Activated T-cell treated with anti-CD3 and anti-CD28 coated beads for 24 hours (primary cell): ENCODE measurements around the gene DNAAF8.
A peak's percentile ranks its signal among the peaks of the same experiment; 100 is the strongest.

Experiments used
- DNase-seq: peaks from one replicate; pipeline ENCODE4 v3.0.0-alpha.2; 2020; ENCODE audit warnings: low read depth

The DNAAF8 gene

GRCh38 chr16:4753227-4753626, 18.9 kb downstream of the DNAAF8 start:
- no peak for DNase-seq

GRCh38 chr16:4754865-4755264, 20.5 kb downstream of the DNAAF8 start:
- no peak for DNase-seq

DNA sequence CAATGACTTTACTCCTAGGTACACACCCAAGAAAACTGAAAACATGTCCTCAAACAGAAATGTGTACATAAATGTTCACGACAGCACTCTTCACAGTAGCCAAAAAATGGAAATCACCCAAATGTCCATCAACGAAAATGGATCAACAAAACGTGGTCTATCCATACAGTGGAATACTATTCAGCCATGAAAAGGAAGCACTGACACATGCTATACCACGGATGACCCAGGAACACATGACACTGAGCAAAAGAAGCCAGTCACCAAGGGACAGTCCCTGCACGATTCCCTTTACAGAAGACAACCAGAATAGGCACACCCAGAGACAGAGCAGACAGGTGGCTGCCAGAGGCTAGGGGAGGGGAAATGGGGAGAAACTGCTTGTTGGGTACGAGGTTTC, 21.4 kb downstream of the DNAAF8 start:
- DNase-seq, result no peak

DNA sequence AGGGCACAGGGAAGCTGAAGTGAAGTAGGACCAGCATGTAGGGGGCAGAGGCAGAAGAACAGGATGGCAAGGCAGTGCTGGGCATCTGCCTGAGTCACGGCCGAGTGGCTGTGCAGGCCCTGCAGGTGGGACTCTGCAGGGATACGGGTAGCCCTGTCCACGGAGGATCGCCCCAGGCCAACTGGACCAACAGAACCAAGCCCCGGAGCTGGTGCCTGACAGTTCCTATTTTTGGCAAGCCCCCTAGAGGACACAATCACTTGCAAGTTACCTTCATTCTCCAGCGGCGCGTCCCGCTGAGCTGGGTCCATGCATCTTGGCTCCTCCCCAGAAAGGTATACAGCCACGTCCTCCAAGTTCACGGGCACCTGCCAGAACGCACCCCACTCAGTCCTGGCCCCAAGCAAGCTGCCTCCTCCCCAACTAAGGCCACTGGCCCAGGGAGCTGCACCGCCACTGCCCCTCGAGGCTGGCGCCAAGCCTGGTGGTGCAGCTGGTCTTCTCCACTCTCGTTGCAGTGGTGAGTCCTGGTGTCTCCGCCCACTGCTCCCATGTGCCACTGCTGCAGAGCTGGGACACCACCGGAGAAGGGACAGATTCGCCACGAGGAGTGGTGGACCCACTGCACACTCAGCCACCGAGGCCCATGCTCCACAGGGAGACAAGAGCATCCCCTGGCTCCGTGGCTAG, 26.0 kb downstream of the DNAAF8 start:
- DNase-seq, result no peak

DNA sequence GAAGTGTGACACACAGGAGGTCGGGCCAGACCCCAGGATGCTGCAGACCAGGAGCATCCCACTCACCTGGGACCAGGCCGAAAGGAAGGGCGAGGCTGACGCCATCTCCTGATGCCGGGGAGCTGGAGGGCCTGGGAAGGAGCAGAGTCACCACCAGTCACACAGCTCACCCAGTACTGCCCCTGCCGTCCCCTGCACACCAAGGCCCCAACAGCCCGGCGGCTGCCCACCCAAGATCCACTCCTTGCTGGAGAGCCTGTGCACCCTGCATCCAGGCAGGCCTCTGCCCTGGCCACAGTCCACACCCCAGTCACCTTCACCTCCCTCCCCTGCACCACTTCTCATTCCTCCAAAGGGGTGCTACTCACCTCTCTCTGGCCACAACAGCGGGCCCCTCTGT, 27.9 kb downstream of the DNAAF8 start:
- DNase-seq, result no peak

DNA sequence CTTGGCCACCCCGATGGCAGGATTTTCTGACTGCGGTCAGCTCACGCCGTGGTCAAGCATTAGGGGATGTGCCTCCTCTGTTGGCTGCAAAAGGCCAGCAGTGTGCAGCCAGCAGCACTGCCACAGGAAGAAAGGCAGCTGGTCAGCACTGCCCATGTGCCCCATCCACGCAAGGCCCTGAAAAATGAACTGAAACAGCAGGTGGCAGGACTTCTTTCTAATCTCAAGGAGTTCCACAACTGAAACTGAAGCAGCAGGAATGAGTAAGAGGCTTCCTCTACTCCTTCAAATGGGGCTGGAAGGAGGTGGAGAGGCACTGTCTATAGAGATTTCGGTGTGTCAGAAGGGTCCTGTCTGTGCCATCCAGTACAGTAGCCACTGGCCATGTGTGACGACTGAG, 29.5 kb downstream of the DNAAF8 start:
- DNase-seq, result no peak

DNA sequence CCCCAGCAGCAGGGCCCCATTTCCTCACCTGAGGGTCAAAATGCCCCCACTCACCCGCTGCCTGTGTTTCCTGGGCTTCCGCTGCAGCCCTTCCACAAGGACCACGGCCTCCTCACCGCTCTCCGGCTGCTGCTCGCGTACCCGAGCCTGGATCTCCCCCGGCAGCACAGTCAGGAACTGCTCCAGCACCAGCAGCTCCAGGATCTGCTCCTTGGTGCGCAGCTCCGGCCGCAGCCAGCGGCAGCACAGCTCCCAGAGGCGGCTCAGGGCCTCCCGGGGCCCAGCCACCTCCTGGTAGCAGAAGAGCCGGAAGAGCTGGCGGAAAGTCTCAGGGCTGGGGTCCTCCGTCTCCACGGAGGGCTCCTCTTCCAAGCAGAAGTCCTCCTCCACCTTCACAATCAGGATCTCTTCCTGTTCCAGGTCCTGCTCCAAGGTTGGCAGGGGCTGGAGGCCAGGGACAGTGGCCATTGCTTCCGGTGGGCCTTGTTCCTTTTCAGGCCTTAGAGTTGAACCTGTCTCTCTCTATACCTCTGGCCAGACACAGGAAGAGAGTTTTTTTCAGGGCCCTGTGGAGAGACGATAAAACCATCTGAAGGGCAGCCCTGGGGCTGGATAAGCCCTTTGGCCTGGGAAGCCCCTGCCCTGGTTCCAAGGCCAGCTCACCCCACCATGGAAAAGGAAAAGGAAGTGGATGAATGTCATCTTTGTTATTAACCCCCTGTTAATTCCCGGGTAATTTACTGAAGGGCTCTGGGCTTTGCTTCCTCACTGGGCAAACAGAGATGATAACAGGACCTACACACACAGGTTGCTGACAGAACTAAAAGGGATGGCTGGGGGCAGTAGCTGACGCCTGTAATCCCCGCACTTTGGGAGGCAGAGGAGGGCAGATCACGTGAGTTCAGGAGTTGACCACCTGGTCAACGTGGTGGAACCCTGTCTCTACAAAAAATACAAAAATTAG, 31.5 kb downstream of the DNAAF8 start:
- DNase-seq, result no peak

DNA sequence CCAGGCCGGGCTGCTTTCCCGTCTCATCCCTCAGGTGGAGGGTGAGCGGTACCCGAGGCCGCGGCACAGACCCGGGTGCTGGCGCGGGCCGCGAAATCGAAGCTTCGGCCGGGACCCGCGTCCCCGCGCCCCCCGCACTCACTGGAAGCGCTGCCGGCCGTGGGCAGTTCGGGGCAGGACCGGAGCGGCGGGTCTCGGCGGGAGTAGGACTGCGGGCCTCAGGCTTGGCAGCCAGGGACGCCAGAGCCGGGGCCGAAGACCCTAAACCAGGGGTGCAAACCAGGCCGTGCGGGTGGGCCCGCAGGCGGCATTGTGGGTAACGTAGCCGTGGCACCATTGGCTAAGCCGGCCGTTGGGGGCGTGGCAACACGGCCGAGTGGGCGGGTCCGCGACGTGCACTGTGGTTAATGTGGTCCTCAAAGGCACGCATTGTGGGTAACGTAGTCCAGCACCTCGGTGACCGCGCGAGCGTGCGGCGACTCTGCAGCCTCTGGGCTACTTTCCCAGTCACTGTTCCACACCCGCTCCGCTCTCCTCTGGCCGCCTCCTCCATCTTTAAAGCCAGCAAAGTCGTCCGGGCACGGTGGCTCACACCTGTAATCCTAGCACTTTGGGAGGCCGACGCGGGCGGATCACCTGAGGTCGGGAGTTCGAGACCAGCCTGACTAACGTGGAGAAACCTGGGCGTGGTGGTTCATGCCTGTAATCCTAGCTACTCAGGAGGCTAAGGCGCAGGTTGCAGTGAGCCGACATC, 32.7 kb downstream of the DNAAF8 start, which contains the start of gene ZNF500:
Gene ZNF500 (minus strand): TSS at position 288 of the 754 bp plus-strand sequence. CDS start 1,184 bp downstream, outside the sequence.
- peak; percentile 97 for DNase-seq

DNA sequence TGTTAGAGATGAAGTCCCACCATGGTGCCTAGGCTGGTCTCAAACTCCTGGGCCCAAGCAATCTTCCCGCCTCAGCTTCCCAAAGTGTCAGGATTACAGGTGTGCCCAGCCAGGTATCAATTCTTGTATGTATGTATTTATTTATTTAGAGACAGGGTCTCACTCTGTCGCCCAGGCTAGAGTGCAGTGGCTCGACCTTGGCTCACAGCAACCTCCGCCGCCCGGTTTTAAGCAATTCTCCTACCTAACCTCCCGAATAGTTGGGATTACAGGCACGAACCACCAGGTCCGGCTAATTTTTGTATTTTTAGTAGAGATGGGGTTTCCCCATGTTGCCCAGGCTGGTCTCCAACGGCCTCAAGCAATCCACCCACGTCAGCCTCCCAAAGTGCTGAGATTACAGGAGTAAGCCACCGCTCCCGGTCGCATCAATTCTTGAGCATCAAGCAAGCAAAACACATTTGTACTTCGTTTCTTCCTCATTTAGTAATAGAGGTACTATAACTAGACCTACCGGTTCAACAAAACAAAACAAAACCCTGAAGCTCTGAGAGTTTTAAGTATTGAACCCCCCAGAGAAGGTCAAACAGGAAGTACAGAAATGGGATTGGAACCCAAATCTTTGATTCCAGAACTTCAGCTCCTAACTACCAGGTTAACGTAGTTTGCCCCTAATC, 33.7 kb downstream of the DNAAF8 start:
- no peak for DNase-seq

DNA sequence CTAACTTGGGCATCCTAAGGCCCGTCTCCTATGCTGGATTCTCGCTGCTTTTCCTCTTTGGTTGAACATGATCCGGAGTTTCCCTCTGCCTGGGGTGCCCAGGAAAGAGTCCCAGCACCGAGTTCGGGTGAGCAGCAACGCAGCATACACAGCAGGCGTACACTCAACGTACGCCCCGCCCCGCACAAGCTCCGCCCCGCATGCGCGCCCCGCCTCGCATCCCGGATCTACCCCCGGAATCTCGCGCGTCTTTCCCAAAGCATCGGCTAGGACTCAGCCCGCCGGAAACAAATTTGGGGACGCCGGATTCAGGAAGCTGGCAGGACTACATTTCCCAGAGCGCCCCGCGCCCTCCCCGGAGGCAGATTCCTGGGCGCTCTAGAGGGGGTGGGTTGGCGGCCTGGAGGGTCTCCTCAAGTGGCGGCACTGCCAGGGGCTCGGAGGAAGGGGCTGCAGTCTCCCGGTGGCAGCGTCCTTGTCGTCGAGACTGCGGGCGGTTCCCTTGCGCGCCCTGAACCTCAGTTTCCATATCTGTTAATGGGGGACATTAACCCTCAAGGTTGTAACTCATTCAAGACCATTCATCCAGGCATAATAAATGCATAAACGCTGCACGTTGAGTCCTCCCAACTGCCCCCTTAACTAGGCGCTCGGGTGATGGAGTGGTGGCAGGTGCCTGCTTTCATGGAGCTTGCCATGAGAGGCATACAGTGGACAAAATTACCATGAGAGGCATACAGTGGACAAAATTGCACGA, 34.4 kb downstream of the DNAAF8 start:
- DNase-seq, result peak; percentile 90

- DNase-seq, result no peak
Observed at GRCh38 chr16:4769306-4769638, 34.9 kb downstream of the DNAAF8 start.

- DNase-seq, result no peak
Observed at GRCh38 chr16:4771646-4772045, 37.3 kb downstream of the DNAAF8 start.

DNA sequence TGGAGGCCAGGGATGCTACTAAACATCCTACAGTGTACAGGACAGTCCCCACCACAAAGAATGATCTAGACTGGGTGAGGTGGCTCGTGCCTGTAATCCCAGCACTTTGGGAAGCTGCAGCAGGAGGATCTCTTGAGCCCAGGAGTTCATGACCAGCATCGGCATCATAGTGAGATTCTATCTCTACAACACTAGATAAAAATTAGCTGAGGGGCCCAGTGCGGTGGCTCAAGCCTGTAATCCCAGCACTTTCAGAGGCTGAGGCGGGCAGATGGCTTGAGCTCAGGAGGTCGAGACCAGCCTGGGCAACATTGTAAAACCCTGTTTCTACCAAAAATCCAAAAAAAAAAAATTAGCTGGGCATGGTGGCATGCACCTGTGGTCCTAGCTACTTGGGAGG, 38.0 kb downstream of the DNAAF8 start:
- no peak for DNase-seq

- no peak for DNase-seq
Observed at GRCh38 chr16:4775005-4775404, 40.7 kb downstream of the DNAAF8 start.

- no peak for DNase-seq
Observed at GRCh38 chr16:4776141-4776705, 41.9 kb downstream of the DNAAF8 start.

DNA sequence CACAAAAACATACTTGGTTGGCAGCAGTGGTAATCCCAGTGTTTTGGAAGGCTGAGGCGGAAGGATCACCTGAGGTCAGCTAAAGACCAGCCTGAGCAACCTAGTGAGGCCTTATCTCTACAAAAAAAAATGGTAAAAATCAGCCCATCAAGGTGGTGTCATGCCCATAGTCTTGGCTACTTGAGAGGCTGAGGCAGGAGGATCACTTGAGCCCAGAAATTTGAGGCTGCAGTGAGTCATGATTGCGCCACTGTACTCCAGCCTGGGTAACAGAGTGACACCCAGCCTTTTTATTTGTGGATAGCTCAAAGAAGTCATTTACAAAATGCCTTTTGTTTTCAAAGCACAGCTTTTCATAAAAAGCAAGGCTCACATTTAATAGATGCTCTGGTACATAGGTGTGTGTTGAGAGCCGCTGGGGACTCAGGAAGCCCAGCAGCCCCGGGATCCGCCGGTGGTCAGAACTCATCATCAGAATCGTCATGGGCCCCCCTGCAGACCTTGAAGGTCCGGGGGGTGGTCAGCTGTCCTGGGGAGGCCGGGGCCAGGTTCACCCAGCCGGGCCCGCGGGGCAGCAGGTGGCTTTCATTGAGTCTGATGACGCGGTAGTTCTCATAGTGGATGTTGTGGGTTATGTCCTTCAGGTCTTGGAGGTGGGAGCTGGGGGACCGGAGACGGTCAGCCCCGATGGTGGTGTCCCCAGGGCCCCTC, 43.2 kb downstream of the DNAAF8 start:
- DNase-seq, result no peak

DNA sequence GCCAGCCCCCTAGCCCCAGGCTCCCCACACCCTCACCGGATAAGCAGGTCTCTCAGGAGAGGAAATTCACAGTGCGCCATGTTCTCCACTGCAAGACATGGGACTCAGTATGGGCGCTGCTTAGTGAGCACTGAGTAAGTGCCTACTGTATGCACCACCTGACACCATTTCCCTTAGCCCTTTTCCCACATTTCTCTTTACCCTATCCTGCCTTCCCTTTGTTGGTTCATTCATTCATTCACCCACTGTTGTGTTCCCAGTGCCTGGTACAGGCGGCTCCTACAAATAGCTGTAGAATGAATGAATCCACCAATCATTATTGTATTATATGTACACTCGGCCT, 43.7 kb downstream of the DNAAF8 start:
- no peak for DNase-seq

GRCh38 chr16:4780235-4780634, 45.9 kb downstream of the DNAAF8 start:
- DNase-seq, result no peak

- no peak for DNase-seq
Observed at GRCh38 chr16:4783251-4783950, 49.1 kb downstream of the DNAAF8 start.

DNA sequence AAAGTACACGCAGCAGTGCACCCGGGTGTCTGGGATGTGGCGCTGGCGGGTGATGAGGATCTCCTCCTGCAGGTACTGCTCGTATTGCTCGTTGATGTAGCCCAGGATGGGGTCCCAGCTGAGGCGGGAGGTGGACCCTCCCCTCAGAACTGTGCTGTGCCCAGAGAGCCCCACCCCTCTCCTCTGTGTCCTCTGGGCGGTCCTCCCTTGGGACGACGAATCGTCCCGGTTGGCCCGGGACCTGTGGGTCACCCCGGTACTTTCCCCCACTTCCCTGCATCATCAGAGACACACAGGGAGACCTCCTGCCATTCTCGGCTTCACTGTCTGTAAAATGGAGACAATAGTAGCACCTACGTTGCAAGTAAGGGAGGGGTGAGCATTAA, 49.6 kb downstream of the DNAAF8 start:
- no peak for DNase-seq
